NCI-H2107 treated with DMSO at 0.1 percent for 48 hours (cell line): Measurements from ENCODE around the gene TRAPPC10.

Experiments
- DNase-seq: peaks from one replicate; lab custom pipeline; 2025; ENCODE audit not compliant: unreplicated experiment; lab: John Stamatoyannopoulos, UW

The TRAPPC10 gene

DNA sequence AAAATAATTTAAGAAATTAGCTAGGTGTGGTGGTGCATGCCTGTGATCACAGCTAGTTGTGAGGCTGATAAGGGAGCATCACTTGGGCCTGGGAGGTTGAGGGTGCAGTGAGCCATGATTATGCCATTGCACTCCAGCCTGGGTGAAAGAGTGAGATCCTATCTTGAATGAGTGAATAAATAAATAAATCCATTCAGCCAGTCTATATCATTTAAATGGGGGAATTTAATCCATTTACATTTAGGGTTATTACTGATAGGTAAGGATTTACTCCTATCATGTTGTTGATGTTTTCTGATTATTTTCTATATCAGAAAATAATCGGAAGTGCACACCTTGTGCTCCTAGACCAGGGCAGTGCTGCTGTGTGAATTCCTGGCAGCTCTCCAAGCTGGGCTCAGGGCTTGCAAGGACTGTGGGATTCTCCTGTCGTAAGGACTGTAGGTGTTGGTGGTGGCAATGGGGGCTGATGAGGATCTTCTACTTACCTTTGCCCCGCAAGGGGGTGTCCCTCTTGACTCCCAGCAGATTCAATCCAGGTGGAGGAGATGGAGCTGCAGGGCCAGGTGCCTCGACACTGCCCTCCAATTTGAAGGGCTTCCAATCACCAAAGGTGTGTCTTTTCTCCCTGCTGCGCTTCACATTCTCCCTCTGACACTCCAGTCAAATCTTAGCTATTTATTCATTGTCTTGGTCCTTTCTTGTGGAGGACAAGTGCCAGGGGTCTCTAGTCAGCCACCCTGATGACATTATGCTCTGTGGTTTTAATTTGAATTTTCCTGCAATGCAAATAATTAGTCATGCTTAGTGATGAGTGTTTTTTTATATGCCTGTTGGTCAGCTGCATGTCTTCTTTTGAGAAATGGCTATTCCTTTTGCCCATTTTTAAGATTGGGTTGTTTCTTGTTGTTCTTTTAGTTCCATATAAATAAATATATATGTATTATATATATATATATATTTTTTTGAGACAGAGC, 14.1 kb upstream of the TRAPPC10 start:
- no peak for DNase-seq

DNA sequence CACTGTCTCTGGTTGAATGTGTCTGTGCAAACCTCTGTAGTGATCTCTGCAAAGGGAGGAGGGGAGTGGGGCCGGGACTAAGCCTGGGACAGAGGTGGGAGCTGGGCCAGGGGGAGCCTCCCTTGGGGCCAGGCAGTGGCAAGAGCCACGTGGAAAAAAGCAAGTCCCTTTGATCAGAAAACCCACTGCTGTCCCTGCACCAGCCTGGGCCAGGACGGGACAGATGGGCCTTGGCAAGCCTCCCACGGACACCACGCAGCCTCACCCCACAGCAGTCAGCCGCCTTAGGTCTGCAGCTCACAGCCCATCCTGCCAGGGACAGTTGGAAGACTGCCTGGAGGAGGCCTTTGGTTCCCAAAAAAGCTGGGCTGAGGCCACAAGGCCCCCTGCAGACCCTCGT, 11.7 kb upstream of the TRAPPC10 start:
- DNase-seq = no peak

DNA sequence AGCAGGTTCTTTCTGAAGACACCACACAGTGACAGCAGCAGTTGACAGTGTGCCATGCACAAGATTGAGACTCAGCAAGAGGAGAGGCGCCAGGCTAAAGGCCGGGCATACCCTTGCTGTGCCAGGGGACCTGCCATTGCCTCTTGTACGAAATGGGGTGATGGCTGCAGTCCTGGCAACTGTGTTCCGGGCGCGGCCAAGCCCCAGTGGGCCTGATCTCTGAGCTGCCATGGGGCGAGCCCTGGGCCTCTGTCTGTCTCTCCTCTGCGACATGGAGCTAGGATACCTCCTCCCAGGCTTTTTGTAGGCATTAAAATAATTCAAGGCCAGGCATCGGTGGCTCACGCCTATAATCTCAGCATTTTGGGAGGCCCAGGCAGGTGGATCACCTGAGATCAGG, 9.6 kb upstream of the TRAPPC10 start:
- no peak for DNase-seq

DNA sequence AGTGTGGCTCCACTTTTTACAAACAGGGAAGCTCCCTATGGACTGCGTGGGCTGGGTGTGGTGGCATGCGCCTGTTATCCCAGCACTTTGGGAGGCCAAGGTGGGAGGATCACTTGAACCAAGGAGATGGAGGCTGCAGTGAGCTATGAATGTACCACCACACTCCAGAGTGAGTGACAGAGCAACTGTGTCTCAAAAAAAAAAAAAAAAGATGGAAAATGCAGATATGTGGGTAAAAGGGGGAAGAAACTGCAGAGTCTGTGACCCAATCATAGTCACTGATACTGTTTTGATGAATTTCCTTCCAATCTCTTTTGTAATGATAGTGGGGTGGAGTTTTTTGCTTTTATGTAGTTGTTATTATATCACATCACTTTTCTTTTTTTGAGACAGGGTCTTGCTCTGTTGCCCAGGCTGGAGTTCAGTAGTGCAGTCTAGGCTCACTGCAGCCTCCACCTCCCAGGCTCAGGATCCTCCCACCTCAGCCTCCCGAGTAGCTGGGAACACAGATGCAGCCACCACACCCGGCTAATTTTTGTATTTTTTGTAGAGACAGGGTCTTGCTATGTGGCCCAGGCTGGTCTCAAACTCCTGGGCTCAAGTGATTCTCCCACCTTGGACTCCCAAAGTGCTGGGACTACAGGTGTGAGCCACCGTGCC, 8.7 kb upstream of the TRAPPC10 start:
- no peak for DNase-seq

DNA sequence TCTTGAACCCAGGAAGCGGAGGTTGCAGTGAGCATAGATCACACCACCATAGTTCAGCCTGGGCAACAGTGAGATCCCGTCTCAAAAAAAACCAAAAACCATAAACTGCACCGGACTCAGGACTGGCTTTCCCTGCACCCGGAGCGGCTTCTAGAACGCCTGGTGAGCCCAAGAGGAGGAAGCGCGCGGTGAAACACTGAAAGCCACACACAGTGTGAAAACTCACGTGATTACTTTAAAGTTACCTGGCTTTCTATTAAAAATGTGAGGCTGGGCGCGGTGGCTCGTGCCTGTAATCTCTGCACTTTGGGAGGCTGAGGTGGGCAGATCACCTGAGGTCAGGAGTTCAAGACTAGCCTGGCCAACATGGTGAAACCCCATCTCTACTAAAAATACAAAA, 7.0 kb upstream of the TRAPPC10 start:
- DNase-seq = no peak

DNA sequence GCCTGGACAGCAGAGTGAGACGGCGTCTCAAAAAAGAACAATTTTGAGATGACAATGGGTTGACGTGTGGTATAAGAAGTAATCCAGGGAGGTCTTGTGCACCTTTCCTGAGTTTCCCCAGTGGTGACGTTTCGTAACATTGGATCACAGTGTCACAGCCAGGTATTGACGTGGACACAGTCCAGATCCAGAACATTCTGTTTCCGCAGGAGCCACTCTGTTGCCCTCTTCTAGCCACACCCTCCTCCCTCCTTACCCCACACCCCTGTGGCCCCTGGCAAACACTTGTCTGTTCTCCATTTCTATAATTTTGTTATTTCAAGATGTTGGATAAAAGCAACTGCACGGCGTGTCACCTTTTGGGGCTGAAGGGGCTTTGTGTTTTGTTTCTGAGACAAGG, 6.5 kb upstream of the TRAPPC10 start:
- no peak for DNase-seq

DNA sequence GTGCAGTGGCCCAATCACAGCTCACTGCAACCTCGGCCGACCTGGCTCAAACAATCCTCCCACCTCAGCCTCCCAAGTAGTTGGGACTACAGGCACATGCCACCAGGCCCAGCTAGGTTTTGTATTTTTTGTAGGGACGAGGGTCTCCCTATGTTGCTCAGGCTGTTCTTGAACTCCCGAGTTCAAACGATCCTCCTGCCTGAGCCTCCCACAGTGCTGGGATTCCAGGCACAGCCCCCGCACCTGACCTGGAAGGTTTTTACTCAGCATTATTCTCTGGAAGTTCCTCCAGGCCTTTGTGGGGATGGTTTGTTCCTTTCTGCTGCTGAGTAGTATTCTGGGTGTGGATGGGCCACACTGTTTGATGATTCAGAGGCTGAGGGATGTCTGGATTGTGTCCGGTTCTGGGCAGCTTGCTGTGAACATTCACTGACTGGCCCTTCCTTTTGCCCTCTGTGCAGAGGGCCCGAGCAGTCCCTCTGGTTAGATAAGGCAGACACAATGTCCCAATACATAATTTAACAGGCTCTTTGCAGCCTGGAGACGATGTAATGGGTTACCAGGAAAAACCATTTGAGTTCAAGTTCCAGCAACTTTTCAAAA, 6.0 kb upstream of the TRAPPC10 start:
- no peak for DNase-seq

DNA sequence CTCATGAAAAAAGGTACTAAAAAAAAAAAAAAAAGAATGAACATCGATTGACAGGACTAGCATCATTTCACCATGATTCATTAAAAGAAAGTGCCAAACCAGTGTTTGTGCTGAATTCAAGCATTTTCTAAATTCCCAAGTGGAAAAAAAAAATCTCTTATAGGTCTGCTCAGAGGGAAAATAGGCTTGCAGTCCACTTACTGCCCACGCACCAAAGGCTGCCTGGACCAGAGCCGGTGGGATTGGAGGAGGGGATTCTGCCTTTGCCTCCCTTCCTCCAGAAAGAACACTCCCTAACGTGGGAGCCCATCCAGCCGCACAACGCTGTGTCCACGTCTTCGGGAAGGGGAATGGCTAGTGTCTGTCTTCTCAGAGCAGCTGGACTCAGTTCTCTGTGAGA, 5.5 kb upstream of the TRAPPC10 start:
- no peak for DNase-seq

DNA sequence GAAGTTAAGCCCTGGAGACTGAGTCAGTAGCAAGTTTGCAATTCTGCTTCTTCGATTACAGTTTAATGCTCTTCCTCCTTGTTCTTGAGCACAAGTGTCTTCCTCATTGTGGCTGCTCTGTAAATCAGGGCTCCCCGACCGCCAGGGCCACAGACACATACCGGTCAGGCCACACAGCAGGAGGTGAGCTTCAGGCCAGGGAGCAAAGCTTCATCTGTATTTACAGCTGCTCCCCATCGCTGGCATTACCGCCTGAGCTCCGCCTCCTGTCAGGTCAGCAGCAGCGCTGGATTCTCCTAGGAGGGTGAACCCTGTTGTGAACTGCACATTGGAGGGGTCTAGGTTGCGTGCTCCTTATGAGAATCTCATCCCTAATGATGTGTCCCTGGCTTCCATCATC, 1.7 kb upstream of the TRAPPC10 start:
- DNase-seq = no peak

DNA sequence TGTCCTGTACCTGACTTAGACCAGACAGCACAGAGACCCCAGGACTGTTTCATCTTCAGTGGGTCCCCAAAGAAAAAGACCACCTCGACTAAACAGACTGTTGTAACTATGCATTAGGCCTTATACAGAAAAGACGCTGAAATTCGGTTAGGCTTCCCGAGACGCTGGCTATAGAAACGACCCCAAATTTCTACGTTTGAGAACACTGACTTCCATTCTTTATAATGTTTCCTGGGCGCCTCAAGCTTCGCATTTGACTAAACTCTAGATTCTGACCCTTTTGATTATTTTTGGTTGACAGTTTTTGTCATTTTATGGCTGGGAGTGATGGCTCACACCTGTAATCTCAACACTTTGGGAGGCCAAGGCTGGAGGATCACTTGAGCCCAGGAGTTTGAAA, 986 bp upstream of the TRAPPC10 start:
- no peak for DNase-seq

DNA sequence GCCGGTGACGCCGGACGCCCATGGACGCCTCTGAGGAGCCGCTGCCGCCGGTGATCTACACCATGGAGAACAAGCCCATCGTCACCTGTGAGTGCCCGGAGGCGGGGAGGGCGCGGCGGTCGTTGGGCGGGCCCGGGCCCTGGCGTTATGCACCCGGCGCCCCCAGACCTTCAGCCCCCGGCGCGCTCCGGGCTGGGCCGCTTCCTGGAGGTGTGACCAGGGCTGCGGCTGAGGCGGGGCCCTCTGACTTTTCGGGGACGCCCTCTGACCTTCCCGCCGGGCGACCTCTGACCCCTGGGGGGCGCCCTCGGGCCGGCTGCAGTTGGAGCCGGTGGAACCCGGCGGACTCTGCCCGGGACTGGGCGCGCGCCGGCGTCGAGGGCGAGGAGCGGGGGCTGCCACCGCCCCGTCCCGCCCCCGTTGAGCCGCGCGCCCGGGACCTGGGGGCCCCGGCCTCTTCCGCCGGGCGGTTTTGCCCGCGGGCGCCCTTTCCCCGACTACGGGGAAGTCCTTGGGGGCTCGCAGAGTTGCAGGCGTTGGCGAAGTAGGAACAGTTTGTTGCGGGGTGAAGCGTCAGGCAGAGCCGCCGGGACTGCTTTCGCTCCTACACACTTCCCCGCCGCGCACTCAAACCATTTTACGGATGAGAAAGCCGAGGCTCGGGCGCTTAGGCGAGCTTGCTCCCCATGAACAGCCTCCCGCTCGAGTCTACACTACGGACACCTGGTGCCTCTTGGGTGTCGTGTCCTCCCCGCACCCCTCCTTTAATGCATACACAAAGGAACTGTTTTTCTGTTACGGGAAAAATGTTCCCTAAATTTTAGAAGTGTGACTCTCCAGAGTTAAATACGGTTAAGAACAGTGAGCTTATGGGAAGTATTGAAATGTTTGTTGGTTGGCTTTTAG, 618 bp downstream of the TRAPPC10 start:
- no peak for DNase-seq

DNA sequence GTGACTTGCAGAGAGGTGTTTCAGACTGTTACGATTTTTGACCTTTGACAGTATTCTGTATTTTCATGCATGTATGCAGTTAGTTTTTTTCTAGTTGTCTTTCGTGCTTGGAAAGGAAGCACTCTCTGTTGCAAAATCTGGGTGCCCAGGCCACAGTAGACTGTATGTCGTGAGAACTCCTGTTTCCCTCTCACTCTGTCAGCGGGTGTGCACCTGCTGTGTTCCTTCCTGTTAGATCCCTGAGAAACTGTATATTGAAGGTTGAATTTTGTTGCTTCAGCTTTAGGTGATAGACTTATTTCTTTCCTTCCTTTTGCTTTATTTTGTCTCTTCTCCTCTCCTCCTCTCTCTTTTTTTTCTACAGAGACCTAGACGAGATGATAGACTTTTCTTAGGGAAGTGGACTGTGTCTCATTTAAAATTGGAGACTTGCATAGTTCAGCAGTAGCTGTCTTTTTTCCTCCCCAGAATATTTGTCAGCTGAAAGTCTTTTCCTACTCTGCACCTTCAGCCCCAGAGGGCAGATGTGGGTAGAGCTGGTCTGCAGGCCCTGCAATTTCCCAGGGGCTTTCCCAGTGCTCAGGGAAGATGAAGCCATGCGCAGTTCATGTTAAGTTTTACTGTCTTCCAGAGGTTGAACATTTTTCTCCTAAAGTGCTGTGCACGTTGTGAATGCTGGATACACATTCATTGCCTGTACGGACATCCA, 1.4 kb downstream of the TRAPPC10 start:
- DNase-seq = no peak

DNA sequence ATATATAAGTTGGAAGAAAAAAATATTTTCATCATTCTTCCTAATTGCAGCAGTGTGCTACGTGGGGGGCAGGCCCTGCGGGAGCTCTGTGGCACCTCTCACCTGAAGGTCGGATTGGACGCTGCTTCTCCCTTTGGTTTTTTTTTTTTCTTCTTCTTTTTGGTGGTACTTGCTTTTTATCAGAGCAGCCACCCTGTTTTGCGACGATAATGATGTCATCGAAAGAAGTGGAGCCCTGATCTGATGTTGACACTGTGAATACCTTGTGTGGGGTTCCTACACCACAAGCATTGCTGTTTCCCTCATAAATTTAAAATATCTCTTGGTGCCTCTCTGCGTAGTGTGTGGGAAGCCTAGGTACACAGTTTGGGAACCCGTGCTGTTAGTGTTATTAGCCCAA, 5.5 kb downstream of the TRAPPC10 start:
- no peak for DNase-seq

DNA sequence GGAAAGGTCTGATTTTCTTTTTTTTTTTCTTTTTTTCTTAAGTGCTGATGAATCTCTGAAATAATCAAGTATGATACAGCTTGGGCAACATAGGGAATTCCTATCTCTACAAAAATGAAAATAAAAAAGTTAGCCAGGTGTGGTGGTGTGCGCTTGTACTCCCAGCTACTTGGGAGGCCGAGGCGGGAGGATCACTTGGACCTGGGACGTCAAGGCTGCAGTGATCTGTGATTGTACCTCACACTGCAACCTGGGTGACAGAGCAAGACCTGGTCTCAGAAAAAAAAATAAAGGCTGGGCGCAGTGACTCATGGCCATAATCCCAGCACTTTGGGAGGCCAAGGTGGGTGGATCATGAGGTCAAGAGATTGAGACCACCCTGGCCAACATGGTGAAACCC, 6.0 kb downstream of the TRAPPC10 start:
- no peak for DNase-seq

DNA sequence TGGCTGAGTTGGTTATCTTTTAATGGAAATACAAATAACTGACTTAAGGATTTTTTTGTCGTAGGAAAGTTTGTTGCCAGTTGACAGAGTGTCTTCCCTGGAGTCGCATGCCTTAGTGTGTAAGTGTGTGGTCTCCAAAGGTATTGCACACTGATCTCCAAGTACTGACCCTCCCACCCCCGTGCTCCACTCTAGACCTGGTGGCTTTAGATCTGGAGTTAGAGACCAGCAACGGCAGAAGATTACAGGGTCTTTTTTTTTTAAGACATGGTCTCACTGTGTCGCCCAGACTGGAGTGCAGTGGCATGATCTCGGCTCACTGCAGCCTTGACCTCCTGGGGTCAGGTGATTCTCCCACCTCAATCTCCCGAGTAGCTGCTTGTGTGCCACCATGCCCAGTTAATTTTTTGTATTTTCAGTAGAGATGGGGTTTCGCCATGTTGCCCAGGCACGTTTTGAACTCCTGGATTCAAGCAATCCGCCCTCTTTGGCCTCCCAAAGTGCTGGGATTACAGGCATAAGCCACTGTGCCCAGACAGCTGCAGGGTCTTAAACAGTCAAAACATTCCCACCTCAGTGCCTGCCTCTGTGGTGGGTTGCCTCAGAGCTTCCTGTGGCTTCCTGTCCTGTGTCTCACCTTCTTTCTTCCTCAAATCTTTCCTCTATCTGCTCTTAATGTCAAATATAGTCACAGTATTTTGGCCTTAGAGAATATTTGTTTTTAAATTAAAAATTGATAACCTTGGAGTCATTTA, 6.9 kb downstream of the TRAPPC10 start:
- no peak for DNase-seq

DNA sequence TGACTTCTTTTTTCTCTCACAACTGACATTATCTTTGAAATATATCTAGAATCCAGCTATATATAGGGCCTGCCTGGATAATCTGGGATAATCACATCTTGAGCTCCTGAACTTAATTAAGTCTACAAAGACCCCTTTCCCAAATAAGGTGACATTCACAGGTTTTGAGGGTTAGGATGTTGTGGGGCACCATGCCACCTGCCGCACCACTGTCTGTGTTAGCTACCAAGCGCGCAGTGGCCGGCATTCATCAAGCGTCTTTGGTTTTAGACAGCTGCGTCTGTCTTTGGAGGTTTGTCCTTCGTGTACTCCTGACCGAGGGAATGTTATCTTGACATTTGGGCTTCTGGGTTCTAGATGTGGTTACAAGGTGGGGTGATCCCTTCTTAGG, 7.5 kb downstream of the TRAPPC10 start:
- DNase-seq = no peak

DNA sequence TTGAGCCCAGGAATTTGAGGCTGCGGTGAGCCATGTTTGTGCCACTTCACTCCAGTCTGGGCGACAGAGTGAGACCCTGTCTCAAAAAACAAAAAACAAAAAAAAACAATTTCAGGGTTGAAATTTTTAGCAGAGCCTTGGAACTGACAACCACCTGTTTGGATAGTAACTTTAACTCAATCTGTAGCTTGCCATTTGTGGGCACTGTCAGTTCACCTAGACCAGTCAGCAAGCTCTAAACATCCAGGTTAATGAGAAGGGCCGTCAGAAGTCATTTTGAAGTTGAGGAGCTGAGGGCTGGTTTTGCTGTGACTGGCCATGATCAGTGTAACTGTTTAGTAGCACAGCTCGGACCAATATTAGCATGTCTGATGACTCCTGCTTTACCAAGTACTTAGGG, 8.4 kb downstream of the TRAPPC10 start:
- DNase-seq = no peak

DNA sequence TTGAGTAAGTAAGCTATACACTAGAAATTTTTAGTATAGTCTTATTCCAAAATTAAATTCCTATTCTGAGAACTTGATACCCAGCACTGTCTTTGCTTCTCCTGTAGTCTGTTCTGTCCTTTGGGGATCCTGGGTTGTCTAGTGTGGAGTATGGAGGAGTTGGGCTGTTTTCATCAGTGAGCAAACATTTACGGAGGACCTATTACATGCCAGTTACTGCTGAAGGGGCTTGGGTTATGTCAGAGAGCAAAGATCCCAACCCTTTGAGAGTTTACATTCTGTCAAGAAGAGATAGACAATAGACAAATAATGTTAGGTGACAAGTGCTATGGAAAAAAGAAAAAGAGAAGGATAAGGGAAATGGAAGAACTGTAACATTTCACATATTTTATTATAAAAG, 9.0 kb downstream of the TRAPPC10 start:
- no peak for DNase-seq

DNA sequence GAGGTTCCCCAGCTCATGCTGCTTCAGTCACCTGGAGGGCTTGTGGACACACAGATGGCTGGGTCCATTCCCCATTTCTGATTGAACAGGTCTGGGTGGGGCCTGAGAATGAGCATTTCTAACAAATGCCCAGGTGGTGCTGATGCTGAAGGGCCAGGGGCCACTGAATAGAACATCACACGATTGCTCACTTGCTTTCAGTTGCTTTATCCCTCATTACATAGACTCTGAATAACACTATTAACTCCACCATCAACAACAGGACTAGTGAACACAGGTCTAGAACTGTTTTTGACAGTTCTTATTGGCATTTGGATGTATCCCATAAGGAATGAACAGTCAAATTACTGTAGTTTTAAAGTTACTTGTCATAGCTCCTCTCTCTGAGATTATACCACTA, 12.1 kb downstream of the TRAPPC10 start:
- DNase-seq = no peak

DNA sequence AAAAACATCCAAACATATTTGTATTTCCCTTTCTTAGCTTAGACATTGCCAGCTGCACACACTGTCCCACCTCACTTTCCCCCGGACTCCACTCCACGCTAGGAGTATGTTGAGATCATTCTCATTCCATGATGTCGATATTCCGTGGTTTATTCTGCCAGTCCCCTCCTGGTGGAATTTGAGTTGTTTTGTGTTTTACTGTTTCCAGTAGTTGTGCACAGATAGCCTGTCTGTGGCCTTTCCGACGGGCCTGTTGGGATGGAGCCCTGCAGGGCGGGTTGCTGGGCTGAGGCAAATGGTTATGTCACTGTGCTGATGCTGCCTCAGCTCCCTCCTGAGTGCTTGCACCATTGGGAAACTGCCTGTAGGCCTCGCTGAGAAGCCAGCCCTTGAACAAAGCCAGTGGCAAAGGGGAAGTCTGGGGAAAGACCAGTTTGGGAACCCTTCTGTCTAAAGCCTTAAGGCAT, 12.8 kb downstream of the TRAPPC10 start:
- DNase-seq = no peak
